NCI-H345 treated with DMSO at 0.1 percent for 48 hours (cell line): ENCODE results near the gene HIVEP3.

Source experiments
- DNase-seq: peaks from one replicate; lab custom pipeline; 2025; ENCODE audit not compliant: unreplicated experiment; lab: John Stamatoyannopoulos, UW

HIVEP3 gene

DNA sequence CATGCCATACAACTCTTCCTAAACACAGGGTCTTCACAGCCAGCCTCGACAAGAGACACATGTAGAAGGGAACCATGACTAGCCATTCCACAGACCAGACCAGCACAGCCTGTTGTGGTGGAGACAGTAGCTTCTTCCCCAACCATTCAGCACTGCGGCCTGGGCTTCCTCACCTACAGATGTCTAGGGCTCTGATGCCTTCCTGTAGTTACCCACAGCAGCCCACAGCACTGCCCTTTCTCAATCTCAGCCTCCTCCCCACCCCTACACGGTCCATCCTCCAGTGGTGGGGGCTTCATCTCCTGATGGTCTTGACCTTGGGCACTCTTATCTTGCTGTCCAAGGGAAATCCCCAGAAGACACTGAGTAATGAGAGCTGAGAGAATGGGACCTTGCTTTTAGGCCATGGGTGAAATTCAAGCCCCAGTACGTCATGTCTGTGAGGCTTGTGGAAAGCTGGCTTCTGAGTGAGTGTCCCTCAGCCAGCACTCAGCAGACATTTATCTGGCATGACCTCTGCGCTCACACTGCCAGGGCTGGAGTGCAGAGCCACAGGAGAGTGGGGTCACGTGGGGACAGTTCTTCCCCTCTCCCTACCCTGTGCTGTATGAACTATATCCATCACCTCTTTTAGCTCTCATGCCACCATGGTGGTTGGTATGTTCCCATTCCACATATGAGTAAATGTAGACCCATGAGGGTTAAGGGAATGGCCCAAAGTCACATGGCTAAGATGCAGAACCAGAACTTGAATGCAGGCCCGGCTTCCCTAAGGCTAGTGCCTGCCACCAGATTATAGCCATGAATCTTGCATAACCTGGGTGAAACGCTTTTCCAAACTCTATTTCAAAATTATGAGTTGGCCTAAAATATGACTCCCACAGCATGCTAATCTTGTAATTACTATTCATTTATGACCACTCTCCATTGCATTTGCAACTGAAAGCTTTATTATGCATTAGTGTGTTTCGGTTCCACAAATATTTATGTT, 104.7 kb downstream of the HIVEP3 start:
- no peak for DNase-seq

DNA sequence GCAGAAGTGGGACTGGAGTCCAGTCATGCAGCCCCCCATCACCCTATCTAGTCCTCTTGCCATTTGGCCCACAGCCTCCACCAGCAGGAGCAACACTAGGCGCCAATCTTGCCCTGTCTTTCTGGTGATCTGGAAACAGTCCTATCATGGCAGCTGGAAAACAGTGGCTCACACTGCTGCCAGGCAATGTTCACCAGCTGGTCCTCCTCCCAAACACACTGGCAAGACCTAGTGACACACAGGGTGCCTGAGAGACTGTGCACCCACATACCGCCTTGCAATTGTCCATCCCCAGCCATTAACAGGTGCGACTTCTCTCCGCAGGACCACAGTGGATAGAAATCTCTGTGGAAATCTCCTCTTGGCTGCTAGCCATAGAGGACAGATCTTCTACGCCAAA, 105.5 kb downstream of the HIVEP3 start:
- no peak for DNase-seq

DNA sequence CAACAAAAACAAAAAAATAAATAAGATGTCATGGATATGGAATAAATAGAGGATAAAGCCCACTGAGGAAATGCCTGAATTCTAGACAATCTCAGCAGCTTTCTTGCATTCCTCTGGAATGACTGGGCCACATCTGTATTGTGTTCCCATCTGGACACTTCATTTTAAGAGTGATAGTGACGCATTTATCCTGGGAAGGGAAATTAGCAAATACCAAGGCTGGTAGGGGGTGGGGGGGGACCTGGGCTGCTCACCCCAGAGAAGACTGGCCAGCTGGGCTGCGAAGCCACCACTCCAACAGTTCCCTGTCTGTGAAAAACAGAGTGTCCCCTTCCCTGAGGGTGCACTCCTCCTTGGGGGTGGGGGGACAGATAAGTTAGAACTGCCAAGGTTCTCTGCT, 106.3 kb downstream of the HIVEP3 start:
- DNase-seq: no peak

DNA sequence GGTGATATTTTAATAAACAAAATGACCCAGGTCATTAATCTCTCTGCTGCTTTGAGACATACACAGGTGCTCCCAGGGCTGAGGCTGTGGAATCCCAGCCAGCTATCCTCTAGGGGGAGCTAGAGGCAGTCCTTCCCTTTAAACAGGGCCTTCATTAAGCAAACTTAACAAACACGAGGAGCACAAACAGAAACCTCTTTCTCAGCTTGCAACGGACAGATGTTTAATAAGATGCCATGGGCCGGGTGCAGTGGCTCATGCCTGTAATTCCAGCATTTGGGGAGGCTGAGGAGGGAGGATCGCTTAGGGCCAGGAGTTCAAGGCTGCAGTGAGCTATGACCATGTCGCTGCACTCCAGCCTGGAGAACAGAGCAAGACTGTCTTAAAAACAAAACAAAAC, 106.7 kb downstream of the HIVEP3 start:
- peak; percentile 57 for DNase-seq

DNA sequence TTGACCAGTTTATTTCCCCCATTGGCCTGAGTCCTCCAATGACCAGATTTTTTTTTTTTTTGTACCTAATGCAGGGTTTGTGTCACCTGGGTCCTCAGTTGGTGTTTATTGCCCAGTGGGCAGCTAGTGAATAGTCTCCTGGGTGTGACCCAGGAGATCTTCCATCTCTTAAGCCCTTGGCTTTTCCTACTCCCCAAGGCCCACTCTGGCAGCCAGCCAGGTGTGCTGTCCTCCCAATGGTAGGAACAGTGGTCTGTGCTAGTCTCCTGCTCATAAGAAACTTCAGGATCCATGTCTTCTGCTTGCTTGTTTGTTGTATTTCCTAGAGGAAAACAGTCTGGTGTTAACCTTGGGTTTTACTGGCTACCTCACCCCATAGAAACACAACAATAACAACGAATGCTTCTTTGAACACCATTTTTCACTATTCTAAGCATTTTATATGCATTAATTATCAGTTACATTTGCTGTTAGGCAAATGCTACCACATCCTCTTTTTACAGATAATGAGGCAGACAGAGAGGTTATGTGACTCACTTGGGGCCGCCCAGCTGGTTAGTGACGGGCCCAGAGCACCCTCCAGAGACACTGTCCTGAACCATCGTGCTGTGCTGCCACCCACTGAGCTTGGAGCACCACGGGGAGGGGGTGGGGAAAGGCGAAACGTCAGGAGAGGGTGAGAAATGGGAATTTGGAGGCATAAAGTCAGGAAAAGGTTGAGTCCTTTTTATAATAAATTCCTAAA, 107.5 kb downstream of the HIVEP3 start:
- DNase-seq: no peak

DNA sequence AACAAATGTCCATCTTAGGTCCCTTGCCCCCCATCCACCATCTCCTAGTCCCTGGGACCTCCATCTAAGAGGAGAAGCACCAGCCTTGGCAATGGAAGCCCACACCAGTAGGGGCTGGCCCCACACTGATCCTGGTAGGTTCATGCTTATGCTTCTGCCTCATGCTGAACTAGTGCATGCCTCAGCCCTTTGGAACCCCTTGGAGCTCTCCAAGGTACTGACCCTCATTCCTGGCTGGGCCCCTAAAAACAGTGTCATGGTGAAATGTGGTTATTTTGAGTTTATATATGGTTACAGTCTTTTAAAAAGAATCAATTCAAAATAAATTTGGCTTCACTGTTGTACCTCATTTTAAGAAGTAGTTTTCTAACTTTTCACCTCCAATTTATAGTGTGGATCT, 108.3 kb downstream of the HIVEP3 start:
- no peak for DNase-seq

DNA sequence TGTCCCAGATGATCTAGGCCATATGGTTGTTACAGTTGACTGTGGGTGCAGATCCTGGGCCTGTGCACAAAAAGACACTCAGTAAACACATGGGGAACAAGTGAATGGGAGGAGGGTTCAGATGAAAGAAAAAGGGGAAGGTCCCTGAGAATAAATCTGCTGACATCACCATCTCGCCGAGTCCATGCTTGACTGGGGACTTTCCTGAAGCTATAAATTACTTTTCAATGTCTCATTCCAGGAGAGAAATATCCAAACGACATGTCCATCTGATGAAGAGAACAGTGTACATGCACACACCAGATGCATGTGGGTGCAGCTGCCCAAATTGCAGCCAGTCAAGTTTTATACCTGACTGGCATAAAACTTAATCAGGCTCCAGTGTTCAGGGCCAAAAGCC, 109.0 kb downstream of the HIVEP3 start:
- no peak for DNase-seq

DNA sequence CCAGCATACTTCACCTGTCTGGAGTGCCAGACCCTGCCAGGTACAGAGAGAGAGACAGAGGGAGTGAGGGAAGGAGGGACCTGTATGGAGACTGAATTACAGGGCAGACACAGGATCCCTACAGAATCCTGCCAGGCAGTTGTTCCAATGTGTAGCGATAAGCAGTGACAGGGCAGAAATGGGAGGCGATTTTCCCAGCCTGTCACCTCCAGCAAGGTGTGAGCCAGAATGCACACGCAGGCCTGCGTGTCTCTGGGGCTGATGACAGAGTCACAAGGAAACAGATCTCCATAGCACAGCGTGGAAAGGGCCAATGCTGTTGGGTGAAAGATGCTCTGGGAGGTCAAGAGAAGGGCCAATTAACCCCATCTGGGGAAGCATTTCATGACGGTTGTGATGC, 111.3 kb downstream of the HIVEP3 start:
- DNase-seq: no peak

DNA sequence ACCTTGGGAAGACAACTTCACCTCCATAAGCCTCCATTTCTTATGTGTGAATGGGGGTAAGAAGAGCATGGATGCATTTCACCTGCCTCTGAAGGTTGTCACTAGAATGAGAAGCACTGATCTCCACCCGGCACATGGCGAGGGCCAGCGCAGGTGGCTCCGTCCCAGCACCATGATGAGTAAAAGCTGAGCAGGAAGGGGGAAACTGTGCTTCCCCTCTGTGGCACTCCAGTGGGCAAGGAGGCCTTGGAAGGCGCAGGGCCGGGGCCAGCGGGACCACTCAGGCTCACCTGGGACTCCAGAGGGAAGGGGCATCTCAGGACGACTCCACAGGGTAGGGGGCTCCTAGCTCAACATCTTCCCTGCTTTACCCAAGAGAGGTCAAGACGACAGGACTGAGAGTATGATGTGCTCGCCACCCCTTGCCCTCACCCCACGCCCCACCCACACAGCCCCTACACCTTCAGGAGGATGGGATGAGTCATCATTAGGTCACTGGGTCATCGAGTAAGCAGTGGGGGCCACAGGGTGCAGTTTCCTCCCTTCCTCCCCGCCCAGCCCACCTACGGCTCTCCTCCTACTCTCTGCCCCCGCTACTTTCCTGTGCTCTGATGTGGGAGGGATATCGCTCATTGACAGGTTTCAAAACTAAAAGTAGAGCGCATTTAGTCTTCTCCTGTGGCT, 112.1 kb downstream of the HIVEP3 start:
- DNase-seq: no peak

DNA sequence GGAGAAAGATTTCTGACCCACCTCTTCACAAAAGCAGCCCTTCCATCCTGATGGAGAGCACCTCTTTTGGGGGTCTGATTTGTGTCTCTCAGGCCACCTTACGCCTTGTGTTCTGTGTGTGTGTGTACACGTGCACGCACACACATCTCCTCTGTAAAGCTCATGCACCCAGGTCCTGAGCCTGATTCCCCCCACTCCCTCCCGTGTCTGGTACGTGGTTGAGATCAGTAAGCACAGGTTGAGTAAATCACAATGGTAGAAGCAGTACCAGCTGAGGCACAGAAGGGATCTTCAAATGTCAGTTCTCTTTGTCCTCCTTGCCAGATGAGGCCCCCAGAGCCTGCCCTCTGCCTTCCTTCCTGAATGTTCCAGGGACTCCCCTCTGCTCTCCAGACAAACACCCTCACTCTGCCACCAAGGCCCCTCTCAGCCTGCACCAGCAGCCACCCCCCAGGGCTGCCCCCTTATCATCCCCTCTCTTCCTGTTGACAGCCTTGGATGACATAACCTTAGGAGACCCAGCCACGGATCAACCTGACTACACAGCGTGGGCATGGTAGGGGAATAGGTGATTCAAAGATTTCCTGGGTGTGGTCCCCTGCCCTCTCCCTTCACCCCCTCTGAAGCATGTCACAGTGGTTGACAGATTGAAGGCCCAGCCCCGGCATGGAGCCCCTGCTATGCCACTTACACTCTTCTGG, 112.8 kb downstream of the HIVEP3 start:
- no peak for DNase-seq

DNA sequence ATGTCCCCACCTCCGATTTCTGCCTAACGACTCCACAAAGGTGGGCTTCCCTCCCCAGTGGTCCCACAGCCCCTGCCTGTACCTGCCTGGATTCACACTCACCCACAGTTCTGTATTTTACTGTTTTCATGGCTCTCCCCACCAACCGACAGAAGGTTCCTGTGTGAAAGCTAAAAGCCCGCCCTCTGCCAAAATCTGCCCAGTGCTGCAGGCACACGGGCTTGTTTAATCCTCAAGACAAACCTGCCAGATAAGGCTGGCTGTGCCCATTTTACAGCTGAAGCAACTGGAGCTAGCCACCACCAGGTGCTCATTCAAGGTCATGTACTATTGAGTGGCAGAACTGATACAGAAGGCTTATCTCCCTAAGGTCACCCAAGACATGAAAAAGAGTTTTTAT, 114.5 kb downstream of the HIVEP3 start:
- no peak for DNase-seq

DNA sequence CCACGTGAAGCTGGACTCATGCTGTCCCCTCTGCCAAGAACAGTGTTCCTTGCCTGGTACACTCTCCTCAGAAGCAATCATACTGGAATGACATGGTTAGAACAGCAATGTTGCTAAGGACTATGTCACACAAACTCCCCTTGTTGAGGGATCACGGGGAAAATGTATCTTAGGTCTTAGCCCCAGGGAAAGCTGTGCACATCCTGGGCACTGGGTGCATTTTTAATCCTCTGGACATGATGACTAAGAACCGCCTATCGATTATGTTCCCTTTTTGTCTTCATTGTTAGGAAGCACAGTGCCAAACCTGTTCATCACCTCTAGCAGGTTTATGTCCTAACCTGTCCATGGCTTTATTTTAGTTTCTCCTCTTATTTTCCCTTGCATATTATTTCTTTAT, 115.1 kb downstream of the HIVEP3 start:
- DNase-seq: no peak

DNA sequence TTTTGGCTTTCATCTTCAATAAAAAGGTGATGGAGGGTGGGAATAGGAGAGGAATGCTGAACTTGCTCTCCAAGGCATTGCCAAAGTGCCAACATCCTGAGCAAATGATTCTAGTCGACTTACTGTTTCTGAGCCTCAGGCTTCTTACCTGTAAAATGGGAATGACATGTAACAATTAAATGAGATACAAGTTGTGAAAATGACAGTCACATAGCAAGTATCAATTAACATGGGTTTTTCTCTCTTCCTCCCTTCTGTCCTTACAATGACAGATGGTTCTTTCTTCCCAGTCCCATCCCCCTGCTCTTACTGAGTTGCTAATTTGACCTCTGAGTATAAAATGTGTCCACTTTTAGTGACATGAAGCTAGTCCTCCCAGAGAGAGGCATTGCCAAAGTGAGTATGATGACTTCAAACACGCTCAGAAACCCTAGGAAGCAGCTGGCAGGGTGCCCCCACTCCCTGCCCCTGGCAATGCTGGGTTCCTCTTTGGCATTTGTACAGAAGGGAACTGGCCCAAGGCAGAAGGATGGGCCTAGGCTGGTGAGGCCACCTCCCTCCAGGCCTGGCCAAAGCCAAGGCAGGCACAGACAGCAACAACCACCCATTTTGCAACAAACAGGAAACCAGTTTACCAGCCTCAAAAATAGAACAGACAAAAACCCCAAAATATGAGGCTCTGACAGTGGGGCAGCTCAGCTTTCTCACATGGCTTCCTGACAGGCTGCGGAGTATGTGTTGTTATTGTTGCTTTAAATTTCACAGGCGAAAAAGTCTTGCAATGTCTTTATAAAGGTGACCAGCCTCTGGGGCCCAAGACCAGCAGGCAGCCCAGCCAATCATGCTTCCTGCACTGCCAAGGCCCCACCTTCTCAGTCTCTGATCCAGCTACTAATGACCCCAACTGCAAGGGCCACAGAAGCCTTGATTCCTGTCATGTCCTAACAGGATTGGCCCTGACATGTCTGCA, 115.9 kb downstream of the HIVEP3 start:
- no peak for DNase-seq

DNA sequence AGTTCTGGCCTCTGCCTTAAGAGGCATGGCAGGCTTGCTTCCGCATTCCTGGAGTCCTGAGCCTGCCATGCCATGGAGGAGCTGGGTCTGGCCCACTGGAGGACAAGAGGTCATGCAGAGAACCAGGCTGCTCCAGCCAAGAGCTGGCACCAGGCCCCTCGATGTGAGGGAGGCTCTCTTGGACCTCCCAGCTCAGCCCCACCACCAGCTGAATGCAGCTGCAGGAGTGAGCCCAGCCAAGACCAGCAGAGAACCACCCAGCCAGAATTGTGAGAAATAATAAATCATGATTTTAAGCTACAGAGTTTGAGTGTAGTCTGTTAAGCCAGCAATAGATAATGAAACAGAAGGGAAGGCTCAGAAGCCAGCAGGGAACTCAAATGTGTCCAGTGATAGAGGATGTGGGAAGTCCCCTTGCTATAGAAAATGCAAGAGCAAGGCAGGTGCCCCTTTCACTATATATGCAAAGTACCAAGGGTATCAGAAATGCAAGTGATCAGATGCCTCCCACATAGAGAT, 118.4 kb downstream of the HIVEP3 start:
- DNase-seq: no peak

DNA sequence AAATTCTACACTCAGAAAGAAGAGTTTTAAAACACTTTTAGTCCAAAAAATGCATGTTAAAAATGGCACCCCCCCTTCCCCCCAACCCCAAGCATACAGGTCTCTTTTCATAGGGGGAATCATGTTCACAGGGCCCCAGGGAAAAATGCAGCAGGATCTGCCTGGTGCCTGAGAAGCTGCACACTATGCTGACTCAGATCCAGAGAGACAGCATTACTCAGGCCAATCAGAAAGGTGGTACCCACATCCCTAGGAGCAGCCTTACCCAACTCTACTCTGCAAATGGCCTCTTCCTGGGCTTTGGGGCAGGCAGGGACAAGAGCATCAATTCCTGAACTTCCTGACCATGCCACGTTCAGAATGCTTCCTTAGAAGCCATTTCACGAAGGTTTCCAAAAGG, 119.0 kb downstream of the HIVEP3 start:
- DNase-seq: no peak

DNA sequence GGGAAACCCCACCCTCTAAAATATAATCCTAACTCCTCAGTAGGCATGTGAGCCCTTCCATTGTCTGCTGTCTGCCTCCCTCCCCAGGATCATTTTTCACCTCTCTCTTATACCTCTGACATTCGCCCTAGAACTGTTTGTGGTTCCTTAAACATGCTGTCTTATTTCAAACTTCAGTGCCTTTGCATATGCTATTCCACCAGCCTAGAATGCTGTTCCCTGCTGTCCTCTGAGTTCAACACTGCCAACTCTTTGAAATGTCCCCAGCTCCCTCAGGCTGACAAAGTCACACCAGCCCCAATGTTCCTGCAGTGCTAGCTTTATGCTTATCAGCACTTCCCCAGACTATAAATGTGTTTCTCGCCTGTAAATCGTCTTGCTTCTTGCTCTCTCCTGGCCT, 119.5 kb downstream of the HIVEP3 start:
- DNase-seq: no peak

DNA sequence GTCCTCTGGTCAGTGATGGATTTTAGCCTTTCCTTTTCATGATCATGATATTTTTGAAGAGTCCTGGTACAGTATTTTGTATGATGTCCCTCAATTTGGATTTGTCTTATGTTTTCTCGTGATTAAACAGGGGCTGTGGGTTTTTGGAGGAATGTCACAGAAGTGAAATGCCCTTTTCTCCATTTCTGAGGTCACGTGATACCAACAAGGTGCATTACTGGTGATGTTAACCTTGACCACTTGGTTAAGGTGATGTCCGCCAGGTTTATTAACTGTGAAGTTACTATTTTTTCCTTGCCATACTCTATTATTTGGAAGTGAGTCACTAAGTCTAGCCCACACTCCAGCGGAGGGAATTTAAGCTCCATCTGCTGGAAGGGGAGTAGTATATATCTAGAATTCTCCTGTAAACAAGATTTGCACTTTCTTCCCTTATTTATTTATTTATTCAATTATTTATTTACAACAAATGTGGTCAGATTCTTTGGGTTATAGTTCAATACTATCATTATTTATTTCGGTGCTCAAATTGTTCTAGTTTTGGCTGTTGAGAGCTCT, 123.4 kb downstream of the HIVEP3 start:
- DNase-seq: no peak

DNA sequence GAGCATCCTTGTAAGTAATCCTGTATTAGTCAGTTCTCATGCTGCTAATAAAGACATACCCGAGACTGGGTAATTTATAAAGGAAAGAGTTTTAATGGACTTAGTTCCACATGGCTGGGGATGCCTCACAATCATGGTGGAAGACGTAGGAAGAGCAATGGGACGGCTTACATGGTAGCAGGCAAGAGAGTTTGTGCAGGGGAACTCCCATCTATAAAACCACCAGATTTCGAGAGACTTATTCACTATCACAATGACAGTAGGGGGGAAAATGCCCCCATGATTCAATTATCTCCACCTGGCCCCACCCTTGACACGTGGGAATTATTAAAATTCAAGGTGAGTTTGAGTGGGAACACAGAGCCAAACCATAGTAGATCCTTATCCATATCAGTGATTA, 124.7 kb downstream of the HIVEP3 start:
- DNase-seq: no peak

DNA sequence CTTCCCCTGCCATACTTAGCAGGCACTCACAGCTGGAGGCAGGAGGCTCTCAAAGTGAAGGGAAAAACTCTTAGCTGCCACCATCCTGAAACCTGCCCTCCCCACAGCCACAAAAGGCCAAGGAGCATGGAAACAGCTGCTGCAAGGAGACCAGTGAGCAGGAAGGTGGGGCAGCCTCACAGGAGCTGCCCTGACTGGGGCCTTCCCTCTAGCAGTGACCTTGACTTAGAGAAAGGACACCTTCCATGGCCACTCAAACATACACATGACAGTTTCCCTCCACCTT, 126.3 kb downstream of the HIVEP3 start:
- DNase-seq: no peak
